HG02870 (cell line): ENCODE measurements around the gene PTPN2.
A peak's percentile ranks its signal among the peaks of the same experiment; 100 is the strongest.
"Not testable (repeated sequence)": the region's sequence is repeated elsewhere in the genome, so short reads cannot be mapped to it uniquely, and the experiment has no call there.

Source experiments
- ATAC-seq: cut with Tn5 transposase; IDR thresholded peaks from one replicate; pipeline ENCODE4 v1.9.1; 2021; ENCODE audit warnings: mild to moderate bottlenecking, moderate library complexity; ENCODE audit not compliant: unreplicated experiment

Gene PTPN2

DNA sequence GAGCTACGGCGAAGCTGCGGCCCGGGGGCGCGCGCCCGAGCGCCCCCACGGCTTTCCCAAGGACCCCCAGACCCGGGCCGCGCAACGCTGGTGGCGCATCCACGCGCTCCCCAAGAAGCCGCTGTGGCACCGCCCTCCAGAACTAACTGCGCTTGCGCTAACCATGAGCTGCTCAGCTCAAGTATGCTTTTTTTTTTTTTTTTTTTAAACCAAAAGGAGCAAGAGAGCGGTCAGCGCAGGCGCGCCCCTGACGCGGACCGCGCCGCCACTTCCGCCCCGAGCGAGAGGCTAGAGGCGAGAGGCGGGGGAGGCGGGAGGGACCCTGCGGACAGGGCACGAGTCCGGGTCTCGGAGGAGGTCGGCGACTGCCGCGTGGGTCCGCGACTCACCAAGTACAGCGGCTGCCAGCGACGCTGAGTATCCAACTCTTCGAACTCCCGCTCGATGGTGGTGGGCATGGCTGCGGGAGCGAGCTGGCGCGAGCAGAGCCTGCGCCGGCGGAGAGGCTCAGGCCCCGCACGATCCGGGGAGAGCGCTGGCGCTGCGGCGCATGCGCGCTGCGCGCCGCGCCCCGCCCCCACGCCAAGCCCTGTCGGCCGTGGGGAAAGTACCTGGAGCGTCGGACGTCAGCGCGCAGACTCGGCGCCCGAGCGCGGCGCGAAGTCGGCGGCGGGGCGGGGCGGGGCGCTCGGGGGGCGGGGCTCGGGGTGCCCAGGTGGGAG lies at the start of gene PTPN2:
TSS of gene PTPN2 (minus strand) at position 554 of the 722 bp plus-strand sequence. CDS start at position 458, 96 bp downstream.
- ATAC-seq: peak; percentile 68

- no peak for ATAC-seq
Observed at GRCh38 chr18:12933327-12933726, 49.3 kb upstream of the PTPN2 start.

DNA sequence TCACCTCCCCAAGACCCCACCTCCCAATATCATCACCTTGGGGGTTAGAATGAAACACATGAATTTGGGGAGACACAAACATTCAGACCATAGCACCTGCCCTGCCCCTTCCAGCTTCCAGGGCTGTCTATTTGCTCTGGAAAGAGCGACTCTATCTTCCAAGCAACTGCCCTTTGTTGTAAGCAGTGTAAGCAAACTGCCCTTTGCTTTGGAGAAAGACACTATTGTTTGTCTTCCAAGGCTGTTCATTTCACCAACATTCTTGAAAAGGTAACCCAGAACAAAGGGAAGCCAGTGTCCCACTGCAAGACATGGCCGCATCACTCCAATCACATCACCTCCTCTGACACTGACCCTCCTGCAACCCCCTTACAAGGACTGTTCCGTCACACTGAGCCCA lies 46.9 kb upstream of the PTPN2 start:
- ATAC-seq: no peak

- no peak for ATAC-seq
Observed at GRCh38 chr18:12930376-12930775, 46.3 kb upstream of the PTPN2 start.

DNA sequence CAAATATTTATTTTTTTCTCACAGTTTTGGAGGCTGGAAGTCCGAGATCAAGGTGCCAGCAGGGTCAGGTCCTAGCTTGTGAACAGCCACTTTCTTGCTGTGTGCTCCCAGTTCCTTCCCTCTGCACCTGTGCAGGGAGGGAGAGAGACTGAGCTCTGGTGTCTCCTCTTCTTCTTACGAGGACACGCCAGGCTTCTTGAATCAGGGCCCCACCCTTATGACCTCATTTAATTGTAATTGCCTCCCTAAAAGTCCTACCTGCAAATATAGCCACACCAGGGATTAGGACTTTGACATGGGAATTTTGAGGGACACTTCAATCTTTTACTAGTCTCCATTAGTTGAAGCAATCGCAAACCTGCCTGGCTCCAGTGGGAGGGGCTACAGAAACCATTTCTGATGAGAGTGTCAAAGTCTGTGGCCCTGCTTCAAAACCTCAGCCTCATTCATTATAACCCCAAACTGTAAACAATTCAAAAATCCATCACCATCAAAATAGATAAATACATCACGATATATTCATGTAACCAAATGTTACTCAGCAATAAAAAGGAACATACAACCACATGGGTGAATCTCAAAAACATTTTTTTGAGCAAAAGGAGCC lies 45.5 kb upstream of the PTPN2 start:
- ATAC-seq: no peak

DNA sequence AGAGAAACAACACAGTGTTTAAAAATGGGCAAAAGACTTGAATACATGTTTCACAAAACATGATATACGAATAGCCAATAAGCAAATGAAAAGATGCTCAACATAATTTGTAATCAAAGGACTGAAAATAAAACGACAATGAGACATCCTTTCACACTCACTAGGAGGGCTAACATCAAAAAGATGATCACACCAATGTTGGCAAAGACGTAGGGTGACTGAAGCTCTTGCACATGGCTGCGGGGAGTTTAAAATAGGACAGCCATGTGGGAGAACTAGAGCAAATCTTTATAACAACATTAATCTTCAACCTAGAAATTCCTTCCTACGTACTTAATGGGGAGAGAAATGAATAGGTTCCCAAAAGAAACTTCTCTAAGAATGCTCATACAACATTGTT lies 44.6 kb upstream of the PTPN2 start:
- no peak for ATAC-seq

- ATAC-seq: no peak
Observed at GRCh38 chr18:12928206-12928605, 44.2 kb upstream of the PTPN2 start.

DNA sequence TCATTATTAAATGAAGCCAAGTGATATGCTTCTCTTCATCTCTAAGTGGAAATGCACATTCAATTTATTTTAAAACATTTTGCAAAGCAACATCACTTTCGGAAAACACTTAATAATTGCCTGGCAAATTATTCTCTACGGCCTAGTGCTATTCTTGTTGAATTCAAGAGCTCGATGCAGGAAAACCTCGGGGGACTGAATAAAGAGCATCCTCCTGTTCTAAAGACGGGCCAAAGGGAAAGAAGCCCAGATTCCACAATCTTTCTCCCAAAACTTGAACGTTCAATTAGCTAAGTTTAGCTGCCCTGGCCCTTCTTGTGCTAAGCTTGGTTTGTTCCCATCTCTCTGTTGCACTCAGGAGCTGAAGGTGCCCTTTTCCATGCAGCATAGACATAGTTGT lies 40.6 kb upstream of the PTPN2 start:
- no peak for ATAC-seq

GRCh38 chr18:12922266-12922665 lies 38.2 kb upstream of the PTPN2 start:
- ATAC-seq: no peak

- peak; percentile 93 for ATAC-seq
Observed at GRCh38 chr18:12921178-12921577, 37.1 kb upstream of the PTPN2 start.

- ATAC-seq: no peak
Observed at GRCh38 chr18:12911929-12912703, 28.1 kb upstream of the PTPN2 start.

GRCh38 chr18:12911025-12911928 lies 27.2 kb upstream of the PTPN2 start:
- no peak for ATAC-seq

GRCh38 chr18:12908706-12909105 lies 24.7 kb upstream of the PTPN2 start:
- ATAC-seq: no peak

GRCh38 chr18:12907258-12907925 lies 23.4 kb upstream of the PTPN2 start:
- no peak for ATAC-seq

DNA sequence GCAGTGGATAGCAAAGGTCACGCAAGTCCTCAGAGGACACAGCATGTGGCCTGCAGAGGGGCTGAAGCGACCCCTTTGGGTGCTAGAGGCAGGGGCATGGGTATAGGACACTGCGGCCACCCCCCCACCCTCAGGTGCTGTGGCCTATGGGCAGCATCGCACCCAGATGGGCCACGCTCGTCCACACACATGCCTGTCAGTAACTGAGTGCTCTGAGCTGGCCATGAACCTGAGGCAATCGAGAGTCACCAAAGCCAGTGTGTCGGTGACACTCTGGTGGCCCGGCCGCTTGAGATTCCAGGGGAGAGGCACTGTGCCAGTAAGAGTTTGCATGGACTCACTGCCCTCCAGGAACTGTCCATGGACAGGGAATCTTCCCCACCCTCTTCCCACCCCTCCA lies 22.7 kb upstream of the PTPN2 start:
- ATAC-seq: no peak

GRCh38 chr18:12906119-12906518 lies 22.1 kb upstream of the PTPN2 start:
- ATAC-seq: no peak

DNA sequence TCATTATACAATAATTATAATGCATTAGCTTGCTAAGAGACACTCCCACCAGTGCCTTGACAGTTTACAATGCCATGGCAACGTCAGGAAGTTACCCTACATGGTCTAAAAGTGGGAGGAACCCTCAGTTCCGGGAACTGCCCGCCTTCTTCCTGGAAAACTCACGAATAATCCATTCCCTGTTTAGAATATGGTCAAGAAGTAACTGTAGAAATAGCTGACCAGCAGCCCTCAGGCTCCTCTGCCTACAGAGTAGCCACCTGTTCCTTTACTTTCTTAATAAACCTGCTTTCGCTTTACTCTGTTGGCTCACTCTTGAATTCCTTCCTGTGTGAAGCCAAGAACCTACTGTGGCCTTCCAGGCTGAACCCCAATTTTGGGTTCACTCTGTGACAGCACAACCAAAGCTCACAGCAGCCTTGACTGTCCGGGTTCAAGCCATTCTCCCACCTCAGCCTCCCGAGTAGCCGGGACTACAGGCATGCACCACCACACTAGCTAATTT lies 20.0 kb upstream of the PTPN2 start:
- ATAC-seq: no peak

- not testable (repeated sequence) for ATAC-seq
Observed at GRCh38 chr18:12901208-12901607, 17.2 kb upstream of the PTPN2 start.

DNA sequence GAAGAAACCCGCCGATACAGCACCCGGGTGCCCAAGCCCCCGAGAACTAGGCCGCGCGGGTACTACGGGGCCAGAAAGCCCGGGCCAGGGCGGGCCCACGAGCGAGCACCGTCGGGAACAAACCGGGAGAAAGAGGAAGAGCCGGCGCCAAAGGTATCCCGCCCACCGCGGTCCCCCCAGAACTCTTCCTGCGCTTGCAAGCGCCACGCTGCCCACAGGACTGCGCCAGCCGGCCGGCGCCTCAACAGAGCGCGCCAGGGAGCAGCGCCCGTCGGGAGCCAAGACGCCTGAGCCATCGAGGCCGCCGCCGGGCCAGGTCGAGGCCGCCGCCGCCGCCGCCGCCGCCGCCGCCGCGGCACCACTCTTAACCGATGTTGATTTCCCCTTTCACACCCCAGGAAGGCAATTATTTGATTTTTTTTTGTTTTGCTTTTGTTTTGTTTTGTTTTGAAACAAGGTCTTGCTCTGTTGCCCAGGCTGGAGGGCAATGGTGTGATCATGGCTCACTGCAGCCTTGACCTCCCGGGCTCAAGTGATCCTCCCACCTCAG lies 12.8 kb upstream of the PTPN2 start:
- ATAC-seq: not testable (repeated sequence)

- no peak for ATAC-seq
Observed at GRCh38 chr18:12895626-12896025, 11.6 kb upstream of the PTPN2 start.
